ENCODE results near the gene ETHE1. TPM values are rescaled to one million over a fixed set of nuclear protein-coding genes. Genes with fewer than 3 reads are reported as not detected.

Gene ETHE1
- total and polyA plus RNA-seq, 2 of the 8 experiments (the other 6 are each of a cell fraction or from before 2014, with no cell fraction given): 19.9 to 96.0 TPM

DNA sequence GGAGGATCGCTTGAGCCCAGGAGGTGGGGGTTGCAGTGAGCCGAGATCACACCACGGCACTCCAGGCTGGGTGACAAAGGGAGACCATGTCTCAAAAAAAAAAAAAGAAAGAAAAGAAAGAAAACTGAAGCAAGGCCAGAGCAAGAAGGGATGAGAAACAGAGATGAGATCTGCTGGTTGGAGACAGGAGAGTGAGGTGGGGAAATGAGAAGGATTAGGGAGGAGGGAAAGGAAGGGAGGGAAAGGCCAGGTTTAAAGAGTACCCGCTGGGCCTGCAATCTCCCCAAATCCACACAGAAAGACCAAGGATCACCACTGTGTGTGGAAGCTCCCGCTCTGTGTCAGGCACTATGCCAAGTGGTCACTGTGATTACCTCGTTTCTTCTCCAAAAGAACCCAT is 45.3 kb downstream of the ETHE1 start:
- Histone ChIP-seq H3K14ac (ENCODE audit: insufficient read length) (no peak overlapping the region), H4K8ac (ENCODE audit: extremely low read depth, insufficient read depth, low read length) (no peak overlapping the region), H4K91ac (replicated peaks; ENCODE audit: insufficient read length, low read length) (no peak overlapping the region), H3K79me2 (ENCODE audit: control insufficient read depth in 1 of 2, insufficient read depth in 2 of 2, low read length in 2 of 2) (no peaks in the 10 kb centered on the region), H3K4me1 (replicated peaks in 1 of 4; ENCODE audit: control insufficient read depth in 3 of 4, insufficient read depth in 4 of 4, low read length in 3 of 4) (no peaks in the 10 kb centered on the region), H3K79me1 (ENCODE audit: low read depth, low read length) (no peaks in the 10 kb centered on the region), H3K9ac (replicated peaks in 1 of 4; ENCODE audit: extremely low read depth in 1 of 4, low read depth in 3 of 4, low read length in 3 of 4) (no peak overlapping the region), H3K36me3 (ENCODE audit: control insufficient read depth in 2 of 4, insufficient read depth in 4 of 4, low read length in 3 of 4) (no peaks in the 10 kb centered on the region), H3K4me2 (ENCODE audit: insufficient read depth in 1 of 2, low read depth in 2 of 2, low read length in 2 of 2) (no peak overlapping the region), H3K56ac (replicated peaks; ENCODE audit: insufficient read length, low read depth, low read length) (no peak overlapping the region), H3K18ac (ENCODE audit: extremely low read depth, low read length) (no peak overlapping the region), H3K27me3 (replicated peaks in 1 of 4; ENCODE audit: control insufficient read depth in 3 of 4, extremely low read depth in 1 of 4, insufficient read depth in 3 of 4, low read length in 3 of 4) (no peaks in the 10 kb centered on the region), H2AFZ (ENCODE audit: low read length) (no peak overlapping the region), H2BK20ac (ENCODE audit: low read length) (no peak overlapping the region), H3K23ac (ENCODE audit: insufficient read length) (no peak overlapping the region), H3K27ac (ENCODE audit: low read depth, low read length) (no peak overlapping the region), H3K4ac (replicated peaks; ENCODE audit: insufficient read length, low read depth, low read length) (no peak overlapping the region), H4K5ac (ENCODE audit: insufficient read length, low read depth, low read length) (no peak overlapping the region), H2BK120ac (replicated peaks; ENCODE audit: low read depth, low read length) (no peak overlapping the region), H4K20me1 (replicated peaks in 1 of 2; ENCODE audit: control insufficient read depth in 1 of 2, insufficient read depth in 2 of 2, low read length in 2 of 2) (no peaks in the 10 kb centered on the region), H2BK5ac (ENCODE audit: low read depth, low read length) (no peak overlapping the region), H2BK12ac (ENCODE audit: low read depth, low read length) (no peak overlapping the region), H2AK5ac (ENCODE audit: low read depth, low read length) (no peak overlapping the region), H3K9me3 (ENCODE audit: insufficient read depth in 2 of 2, low read depth in 1 of 2, low read length in 1 of 2) (no peaks in the 10 kb centered on the region), H2BK15ac (ENCODE audit: low read length) (no peak overlapping the region), H3K23me2 (ENCODE audit: low read depth, low read length) (no peaks in the 10 kb centered on the region), H3K4me3 (ENCODE audit: extremely low read depth in 1 of 4, insufficient read depth in 2 of 4, low read depth in 3 of 4, low read length in 4 of 4) (no peak overlapping the region)
- FAIRE-seq: no peak
- 88% methylated on average over 4 of the region's 6 CpGs; no CpG with 5 or more reads in 1 of the 2 experiments for WGBS, 2 experiments (ENCODE audit: extremely low coverage in 1 of 2, insufficient coverage in 1 of 2, insufficient read length in 1 of 2, insufficient replicate concordance in 2 of 2, low coverage in 1 of 2, low lambda C conversion rate in 2 of 2, missing lambda C conversion rate in 1 of 2)
- DNase-seq (ENCODE audit: low read depth in 1 of 2, low spot score in 2 of 2): no peak
- POLR2A ChIA-PET (ENCODE audit: partially characterized antibody): interaction anchor here (1.1 kb wide), 1 partner anchor 14 kb away, joined by 3 read pairs; no protein-coding TSS in a partner anchor
- CTCF ChIA-PET (ENCODE audit: partially characterized antibody): interaction anchor here (1.1 to 2.6 kb wide), 2 partner anchors 35 to 38 kb away, joined by 3 to 9 read pairs; no protein-coding TSS in a partner anchor
- TF ChIP-seq SAP30 (IDR thresholded peaks at IDR 0.05; ENCODE audit: insufficient read depth, insufficient replicate concordance, low read length) (no peak), GABPA (IDR thresholded peaks at IDR 0.05; ENCODE audit: borderline replicate concordance, insufficient read depth, low read length) (no peak), EGR1 (IDR thresholded peaks at IDR 0.05; ENCODE audit: borderline replicate concordance, low read depth, low read length) (no peak)

Data from H1 (cell line).